Trophoblast cell (in vitro differentiated cells and primary cell): ENCODE data around the gene MCF2L2.
A peak's percentile ranks its signal among the peaks of the same experiment; 100 is the strongest.
"Not testable (repeated sequence)": the region's sequence is repeated elsewhere in the genome, so short reads cannot be mapped to it uniquely, and the experiment has no call there.

ENCODE experiments used
- DNase-seq, 2 donors: peaks; one replicate each; pipeline ENCODE4 v3.0.0-alpha.2; 2016
- H2AFZ ChIP-seq: 2 replicates; pipeline ENCODE4 v1.6.1; 2013; ENCODE audit warnings: low read length, moderate library complexity, mild to moderate bottlenecking; ENCODE audit not compliant: insufficient read depth, poor library complexity
- H2AK5ac ChIP-seq: 2 replicates; pipeline ENCODE4 v1.6.1; 2013; ENCODE audit warnings: mild to moderate bottlenecking, low read length
- H2BK120ac ChIP-seq: 2 replicates; pipeline ENCODE4 v1.6.1; 2013; ENCODE audit warnings: low read length, mild to moderate bottlenecking, moderate library complexity; ENCODE audit not compliant: insufficient read depth, poor library complexity
- H2BK12ac ChIP-seq: 2 replicates; pipeline ENCODE4 v1.6.1; 2013; ENCODE audit warnings: mild to moderate bottlenecking, low read length, moderate library complexity
- H2BK5ac ChIP-seq: 2 replicates; pipeline ENCODE4 v1.6.1; 2013; ENCODE audit warnings: low read length, low read depth, moderate library complexity, mild to moderate bottlenecking; ENCODE audit not compliant: poor library complexity
- H3K14ac ChIP-seq: 2 replicates; pipeline ENCODE4 v1.6.1; 2013; ENCODE audit warnings: mild to moderate bottlenecking, low read length
- H3K18ac ChIP-seq: 2 replicates; pipeline ENCODE4 v1.6.1; 2013; ENCODE audit warnings: mild to moderate bottlenecking, low read length
- H3K23ac ChIP-seq: 2 replicates; pipeline ENCODE4 v1.6.1; 2013; ENCODE audit warnings: low read length
- H3K27ac ChIP-seq: 2 replicates; pipeline ENCODE4 v1.5.1; 2013; ENCODE audit warnings: low read depth, mild to moderate bottlenecking, inconsistent platforms, low read length, moderate library complexity
- H3K27me3 ChIP-seq: 2 replicates; pipeline ENCODE4 v1.6.1; 2013; ENCODE audit warnings: inconsistent platforms, mild to moderate bottlenecking, low read length, moderate library complexity; ENCODE audit not compliant: insufficient read depth
- H3K36me3 ChIP-seq, 2 experiments: 1 replicate in 1 of 2; 2 replicates in 1 of 2; pipeline ENCODE4 v1.6.1; 2013; ENCODE audit warnings: low read length in 2 of 2, mild to moderate bottlenecking in 2 of 2, moderate library complexity in 1 of 2; ENCODE audit not compliant: insufficient read depth in 2 of 2, control insufficient read depth in 1 of 2
- H3K4ac ChIP-seq: 2 replicates; pipeline ENCODE4 v1.6.1; 2013; ENCODE audit warnings: low read depth, mild to moderate bottlenecking, low read length, moderate library complexity
- H3K4me1 ChIP-seq, 2 experiments: 1 replicate in 1 of 2; 2 replicates in 1 of 2; pipeline ENCODE4 v1.6.1; 2013; ENCODE audit warnings: low read length in 2 of 2, mild to moderate bottlenecking in 2 of 2, moderate library complexity in 1 of 2; ENCODE audit not compliant: insufficient read depth in 2 of 2, control insufficient read depth in 1 of 2
- H3K4me2 ChIP-seq: 2 replicates; pipeline ENCODE4 v1.6.1; 2013; ENCODE audit warnings: inconsistent platforms, mild to moderate bottlenecking, low read length, moderate library complexity
- H3K4me3 ChIP-seq: 2 replicates; pipeline ENCODE4 v1.5.1; 2013; ENCODE audit warnings: mild to moderate bottlenecking, low read depth, low read length, inconsistent platforms
- H3K79me1 ChIP-seq: one replicate; pipeline ENCODE4 v1.6.1; 2013; ENCODE audit warnings: low read length
- H3K79me2 ChIP-seq: 2 replicates; pipeline ENCODE4 v1.6.1; 2013; ENCODE audit warnings: low read length, mild to moderate bottlenecking; ENCODE audit not compliant: control insufficient read depth, insufficient read depth, poor library complexity
- H3K9ac ChIP-seq: 2 replicates; pipeline ENCODE4 v1.6.1; 2013; ENCODE audit warnings: mild to moderate bottlenecking, low read length
- H3K9me3 ChIP-seq: 2 replicates; pipeline ENCODE4 v1.6.1; 2013; ENCODE audit warnings: low read depth, mild to moderate bottlenecking, control low read depth, inconsistent platforms, low read length; ENCODE audit not compliant: insufficient read depth
- H4K12ac ChIP-seq: 2 replicates; pipeline ENCODE4 v1.6.1; 2013; ENCODE audit warnings: low read depth, mild to moderate bottlenecking, low read length, moderate library complexity
- H4K8ac ChIP-seq: 2 replicates; pipeline ENCODE4 v1.6.1; 2013; ENCODE audit warnings: low read depth, mild to moderate bottlenecking, low read length, moderate library complexity
- H4K91ac ChIP-seq: one replicate; pipeline ENCODE4 v1.6.1; 2013; ENCODE audit warnings: low read depth, mild to moderate bottlenecking, low read length, moderate library complexity
- WGBS: extraction: QIAGEN DNeasy Blood & Tissue Kit; methylation state at CpG from one replicate; pipeline ENCODE4 v1.1.7; 2013; ENCODE audit warnings: missing lambda C conversion rate; ENCODE audit not compliant: insufficient read length, insufficient coverage; ENCODE audit errors: extremely low coverage; 5-methylcytosine and 5-hydroxymethylcytosine counted together

MCF2L2 gene

GRCh38 chr3:183427196-183427875, 1.1 kb downstream of the MCF2L2 start:
- Histone ChIP-seq H3K9me3 (no peaks in the 10 kb centered on the region), H2AK5ac (no peak overlapping the region), H3K14ac (no peak overlapping the region), H3K18ac (no peak overlapping the region), H2BK120ac (no peak overlapping the region), H3K4me1 (peaks cover 3 to 6% of the 10 kb centered on the region in 2 experiments), H3K27me3 (peaks cover 23% of the 10 kb centered on the region), H2BK5ac (no peak overlapping the region), H2BK12ac (no peak overlapping the region), H3K4ac (no peak overlapping the region), H3K4me3 (no peak overlapping the region), H3K9ac (no peak overlapping the region), H3K27ac (no peak overlapping the region), H4K12ac (no peak overlapping the region), H3K4me2 (peak overlapping the region; percentile 90), H3K36me3 (no peaks in the 10 kb centered on the region), H4K91ac (no peak overlapping the region), H3K23ac (no peak overlapping the region), H2AFZ (no peak overlapping the region), H3K79me1 (no peaks in the 10 kb centered on the region), H4K8ac (no peak overlapping the region), H3K79me2 (no peaks in the 10 kb centered on the region)
- DNase-seq: no peak
- no CpG with 5 or more reads among the region's 28 CpGs for WGBS

DNA sequence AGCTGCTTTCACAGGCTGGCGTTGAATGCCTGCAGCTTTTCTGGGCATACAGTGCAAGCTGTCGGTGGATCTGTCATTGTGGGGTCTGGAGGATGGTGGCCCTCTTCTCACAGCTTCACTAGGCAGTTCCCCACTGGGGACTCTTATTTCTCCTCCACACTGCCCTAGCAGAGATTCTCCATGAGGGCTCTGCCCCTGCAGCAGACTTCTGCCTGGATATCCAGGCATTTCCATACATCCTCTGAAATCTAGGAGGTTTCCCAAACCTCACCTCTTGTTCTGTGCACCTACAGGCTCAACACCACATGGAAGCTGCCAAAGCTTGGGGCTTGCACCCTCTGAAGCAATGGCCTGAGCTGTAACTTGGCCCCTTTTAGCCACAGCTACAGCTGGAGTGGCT, 9.6 kb downstream of the MCF2L2 start:
- not testable (repeated sequence) for DNase-seq, H3K9ac ChIP-seq

DNA sequence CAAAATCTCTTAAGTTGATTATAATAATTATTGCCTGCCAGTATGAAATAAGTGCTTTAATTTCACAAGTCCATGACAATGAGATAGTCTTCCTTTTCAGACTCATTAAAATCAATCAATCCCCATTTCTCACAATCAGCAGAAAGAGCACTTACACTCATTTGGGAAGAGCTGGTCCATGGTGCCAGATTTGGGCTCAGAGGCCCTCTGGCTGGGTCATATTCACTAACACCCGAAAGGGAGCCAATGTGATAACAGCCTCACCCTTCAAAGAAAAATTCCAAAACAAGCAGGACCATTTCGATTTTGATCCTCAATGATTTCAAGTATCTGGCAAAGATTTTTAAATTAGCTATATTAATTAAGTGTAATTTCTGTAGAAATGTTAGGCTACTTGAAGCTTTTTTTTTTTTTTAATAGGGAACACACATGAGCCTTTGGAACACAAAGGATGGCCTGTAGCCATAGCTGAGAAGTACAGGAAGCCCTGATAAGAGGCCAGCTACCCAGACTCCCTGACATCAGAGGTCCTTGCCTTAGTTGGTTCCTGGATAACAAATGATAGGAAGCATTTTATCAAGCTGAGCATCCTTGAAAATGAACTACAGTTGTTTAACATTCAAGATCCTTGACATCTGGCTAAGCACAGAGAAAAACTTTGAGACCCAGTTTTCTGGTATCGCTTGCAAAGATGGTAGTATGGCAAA, 17.1 kb downstream of the MCF2L2 start:
- H3K4me1 ChIP-seq: no peaks in the 10 kb centered on the region
- H2BK120ac ChIP-seq: no peak overlapping the region
- H2AK5ac ChIP-seq: no peak overlapping the region
- DNase-seq: no peak
- no peak overlapping the region for H3K23ac ChIP-seq
- H3K4me3 ChIP-seq: no peak overlapping the region
- H3K18ac ChIP-seq: no peak overlapping the region
- no peaks in the 10 kb centered on the region for H3K27me3 ChIP-seq
- no peak overlapping the region for H2AFZ ChIP-seq
- no peaks in the 10 kb centered on the region for H3K9me3 ChIP-seq
- H2BK12ac ChIP-seq: no peak overlapping the region
- H3K9ac ChIP-seq: no peak overlapping the region
- no peak overlapping the region for H3K4me2 ChIP-seq
- no peaks in the 10 kb centered on the region for H3K36me3 ChIP-seq
- H4K8ac ChIP-seq: no peak overlapping the region
- no CpG with 5 or more reads among the region's 3 CpGs for WGBS
- H3K79me1 ChIP-seq: no peaks in the 10 kb centered on the region
- H3K4ac ChIP-seq: no peak overlapping the region
- H4K91ac ChIP-seq: no peak overlapping the region
- no peak overlapping the region for H2BK5ac ChIP-seq
- no peak overlapping the region for H4K12ac ChIP-seq
- H3K79me2 ChIP-seq: no peaks in the 10 kb centered on the region
- H3K14ac ChIP-seq: no peak overlapping the region
- H3K27ac ChIP-seq: no peak overlapping the region

More for the DNA sequence above, 9.6 kb downstream of the MCF2L2 start:
- not testable (repeated sequence) for H2AFZ ChIP-seq, H3K9me3 ChIP-seq, H3K36me3 ChIP-seq, H3K27me3 ChIP-seq, H3K4me1 ChIP-seq, H2BK120ac ChIP-seq, H3K4me3 ChIP-seq, H3K79me2 ChIP-seq, H3K4ac ChIP-seq, H3K18ac ChIP-seq, H3K79me1 ChIP-seq, H2BK12ac ChIP-seq, H3K23ac ChIP-seq, H3K27ac ChIP-seq, H4K91ac ChIP-seq, H4K8ac ChIP-seq, H2BK5ac ChIP-seq, H3K4me2 ChIP-seq, H4K12ac ChIP-seq, H3K14ac ChIP-seq, H2AK5ac ChIP-seq
- WGBS: no CpG with 5 or more reads among the region's 2 CpGs

- Histone ChIP-seq H4K12ac (no peak overlapping the region), H3K23ac (no peak overlapping the region), H3K27ac (no peak overlapping the region), H3K4ac (no peak overlapping the region), H4K91ac (no peak overlapping the region), H3K4me2 (no peak overlapping the region), H3K79me1 (no peaks in the 10 kb centered on the region), H4K8ac (no peak overlapping the region), H3K9me3 (no peaks in the 10 kb centered on the region), H3K36me3 (no peaks in the 10 kb centered on the region), H3K4me1 (no peaks in the 10 kb centered on the region), H2BK12ac (no peak overlapping the region), H3K79me2 (no peaks in the 10 kb centered on the region), H3K4me3 (no peak overlapping the region), H2AK5ac (no peak overlapping the region), H3K14ac (no peak overlapping the region), H2AFZ (no peak overlapping the region), H3K18ac (no peak overlapping the region), H3K27me3 (no peaks in the 10 kb centered on the region), H2BK120ac (no peak overlapping the region), H2BK5ac (no peak overlapping the region), H3K9ac (no peak overlapping the region)
- no peak for DNase-seq
Observed at GRCh38 chr3:183410759-183411158, 17.7 kb downstream of the MCF2L2 start.
